Adrenal gland (tissue), 5 donors: ENCODE measurements around the gene TP73.

Experiments used
- CTCF ChIP-seq, 6 experiments: fragments of 450-650 bp in 4 of 6; fragments of 200-600 bp in 2 of 6; sonication (generic) in 1 of 6; IDR thresholded peaks; 1 replicate in 5 of 6; 2 replicates in 1 of 6; pipeline versions ENCODE4 v1.5.1 to v1.8.0; 2016 to 2021; ENCODE audit warnings: antibody characterized with exemption in 6 of 6, mild to moderate bottlenecking in 2 of 6, moderate library complexity in 1 of 6
- POLR2A ChIP-seq, 2 donors: fragments of 450-650 bp; IDR thresholded peaks; one replicate each; pipeline ENCODE4 v1.6.1; 2017; ENCODE audit warnings: antibody characterized with exemption in 2 of 2, mild to moderate bottlenecking in 2 of 2, moderate library complexity in 1 of 2
- donor health status: DM: no; HTN: no; CAD: no.

DNA sequence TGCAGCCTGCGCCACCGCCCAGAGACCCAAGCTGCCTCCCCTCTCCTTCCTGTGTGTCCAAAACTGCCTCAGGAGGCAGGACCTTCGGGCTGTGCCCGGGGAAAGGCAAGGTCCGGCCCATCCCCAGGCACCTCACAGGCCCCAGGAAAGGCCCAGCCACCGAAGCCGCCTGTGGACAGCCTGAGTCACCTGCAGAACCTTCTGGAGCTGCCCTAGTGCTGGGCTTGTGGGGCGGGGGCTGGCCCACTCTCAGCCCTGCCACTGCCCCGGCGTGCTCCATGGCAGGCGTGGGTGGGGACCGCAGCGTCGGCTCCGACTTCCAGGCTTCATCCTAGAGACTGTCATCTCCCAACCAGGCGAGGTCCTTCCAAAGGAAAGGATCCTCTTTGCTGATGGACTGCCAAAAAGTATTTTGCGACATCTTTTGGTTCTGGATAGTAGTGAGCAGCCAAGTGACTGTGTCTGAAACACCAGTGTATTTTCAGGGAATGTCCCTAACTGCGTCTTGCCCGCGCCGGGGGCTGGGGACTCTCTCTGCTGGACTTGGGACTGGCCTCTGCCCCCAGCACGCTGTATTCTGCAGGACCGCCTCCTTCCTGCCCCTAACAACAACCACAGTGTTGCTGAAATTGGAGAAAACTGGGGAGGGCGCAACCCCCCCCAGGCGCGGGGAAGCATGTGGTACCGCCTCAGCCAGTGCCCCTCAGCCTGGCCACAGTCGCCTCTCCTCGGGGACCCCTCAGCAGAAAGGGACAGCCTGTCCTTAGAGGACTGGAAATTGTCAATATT is 81.0 kb downstream of the TP73 start:
- no peak for TF ChIP-seq POLR2A (IDR thresholded peaks at IDR 0.05)
- TF ChIP-seq CTCF (IDR thresholded peaks at IDR 0.05), result no peak
